ENCODE data around the gene TPRX1. TPM values are rescaled to one million over a fixed set of nuclear protein-coding genes. Genes with fewer than 3 reads are reported as not detected.
"Not testable (repeated sequence)": the region's sequence is repeated elsewhere in the genome, so short reads cannot be mapped to it uniquely, and the experiment has no call there.

Gene TPRX1
- total RNA-seq, 6 experiments from 2014 or later: not detected

- Mint-ChIP-seq H3K27me3 (ENCODE audit: insufficient read depth) (peaks cover 9% of the 10 kb centered on the region), H3K9me3 (no peaks in the 10 kb centered on the region), H3K27ac (no peak overlapping the region), H3K4me1 (ENCODE audit: low read depth) (peaks cover 6% of the 10 kb centered on the region; the same call in 1 of the 2 replicates), H3K36me3 (ENCODE audit: low read depth) (no peaks in the 10 kb centered on the region), H3K4me3 (no peak overlapping the region)
- DNase-seq: peak; percentile 43
- peak; percentile 88 for TF ChIP-seq CTCF (IDR thresholded peaks at IDR 0.05)
Measured at GRCh38 chr19:47765523-47766358, 38.6 kb downstream of the TPRX1 start.

GRCh38 chr19:47764705-47765104, 39.6 kb downstream of the TPRX1 start:
- H3K27me3 Mint-ChIP-seq (ENCODE audit: insufficient read depth); H3K4me1 Mint-ChIP-seq (ENCODE audit: low read depth); DNase-seq; H3K4me3 Mint-ChIP-seq; H3K27ac Mint-ChIP-seq; H3K9me3 Mint-ChIP-seq; H3K36me3 Mint-ChIP-seq (ENCODE audit: low read depth): not testable (repeated sequence)

- Mint-ChIP-seq H3K4me3 (no peak overlapping the region), H3K9me3 (no peaks in the 10 kb centered on the region), H3K27ac (peak overlapping the region; percentile 36), H3K4me1 (ENCODE audit: low read depth) (peaks cover 6% of the 10 kb centered on the region; the same call in 1 of the 2 replicates), H3K36me3 (ENCODE audit: low read depth) (peaks cover 20% of the 10 kb centered on the region), H3K27me3 (ENCODE audit: insufficient read depth) (peaks cover 10% of the 10 kb centered on the region)
- no peak for DNase-seq
- no peak for TF ChIP-seq CTCF (IDR thresholded peaks at IDR 0.05)
Measured at GRCh38 chr19:47762615-47763308, 41.6 kb downstream of the TPRX1 start.

DNA sequence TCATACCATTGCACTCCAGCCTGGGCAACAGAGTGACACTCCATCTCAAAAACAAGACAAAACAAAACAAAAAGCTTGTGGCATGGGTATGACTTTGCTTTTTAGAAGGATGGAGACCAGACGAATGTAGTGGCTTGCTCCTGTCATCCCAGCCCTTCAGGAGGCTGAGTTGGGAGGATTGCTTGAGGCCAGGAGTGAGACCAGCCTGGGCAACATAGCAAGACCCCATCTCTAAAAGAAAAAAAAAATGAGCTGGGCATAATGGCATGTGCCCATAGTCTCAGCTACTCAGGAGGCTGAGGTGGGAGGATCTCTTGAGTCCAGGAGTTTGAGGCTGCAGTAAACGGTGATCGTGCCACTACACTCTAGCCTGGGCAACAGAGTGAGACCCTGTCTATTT, 42.2 kb downstream of the TPRX1 start:
- Mint-ChIP-seq H3K27ac (no peak overlapping the region), H3K4me1 (ENCODE audit: low read depth) (peaks cover 6% of the 10 kb centered on the region; the same call in 1 of the 2 replicates), H3K4me3 (no peak overlapping the region), H3K27me3 (ENCODE audit: insufficient read depth) (peaks cover 12% of the 10 kb centered on the region), H3K9me3 (no peaks in the 10 kb centered on the region), H3K36me3 (ENCODE audit: low read depth) (peaks cover 26% of the 10 kb centered on the region)
- TF ChIP-seq CTCF (IDR thresholded peaks at IDR 0.05): no peak
- DNase-seq: no peak

GRCh38 chr19:47761566-47761965, 42.8 kb downstream of the TPRX1 start:
- DNase-seq: no peak
- H3K27me3 Mint-ChIP-seq (ENCODE audit: insufficient read depth): peaks cover 15% of the 10 kb centered on the region
- peaks cover 32% of the 10 kb centered on the region for H3K36me3 Mint-ChIP-seq (ENCODE audit: low read depth)
- H3K27ac Mint-ChIP-seq: no peak overlapping the region
- no peak for TF ChIP-seq CTCF (IDR thresholded peaks at IDR 0.05)
- no peak overlapping the region for H3K4me3 Mint-ChIP-seq
- peaks cover 6% of the 10 kb centered on the region; the same call in 1 of the 2 replicates for H3K4me1 Mint-ChIP-seq (ENCODE audit: low read depth)
- H3K9me3 Mint-ChIP-seq: no peaks in the 10 kb centered on the region

DNA sequence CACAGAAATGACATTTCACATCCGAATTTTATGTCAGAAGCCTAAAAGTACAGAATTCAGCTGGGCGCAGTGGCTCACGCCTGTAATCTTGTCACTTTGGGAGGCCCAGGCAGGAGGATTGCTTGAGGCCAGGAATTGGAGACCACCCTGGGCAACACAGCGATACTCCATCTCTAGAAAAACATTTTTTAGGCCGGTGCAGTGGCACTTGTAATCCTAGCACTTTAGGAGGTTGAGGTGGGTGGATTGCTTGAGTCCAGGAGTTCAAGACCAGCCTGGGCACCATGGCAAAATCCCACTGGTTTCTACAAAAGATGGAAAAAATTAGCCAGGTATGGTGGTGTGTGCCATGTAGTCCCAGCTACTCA, 43.7 kb downstream of the TPRX1 start:
- Mint-ChIP-seq H3K27ac (no peak overlapping the region), H3K4me3 (no peak overlapping the region), H3K27me3 (ENCODE audit: insufficient read depth) (peaks cover 12% of the 10 kb centered on the region), H3K4me1 (ENCODE audit: low read depth) (peaks cover 6% of the 10 kb centered on the region; the same call in 1 of the 2 replicates), H3K36me3 (ENCODE audit: low read depth) (peaks cover 33% of the 10 kb centered on the region), H3K9me3 (no peaks in the 10 kb centered on the region)
- DNase-seq: no peak
- TF ChIP-seq CTCF (IDR thresholded peaks at IDR 0.05): no peak
